ENCODE data around the gene EML5. TPM values are rescaled to one million over a fixed set of nuclear protein-coding genes. Genes with fewer than 3 reads are reported as not detected.
"Not testable (repeated sequence)": the region's sequence is repeated elsewhere in the genome, so short reads cannot be mapped to it uniquely, and the experiment has no call there.

EML5 gene
- total RNA-seq, 1 donor from 2014 or later = 0.82 TPM

DNA sequence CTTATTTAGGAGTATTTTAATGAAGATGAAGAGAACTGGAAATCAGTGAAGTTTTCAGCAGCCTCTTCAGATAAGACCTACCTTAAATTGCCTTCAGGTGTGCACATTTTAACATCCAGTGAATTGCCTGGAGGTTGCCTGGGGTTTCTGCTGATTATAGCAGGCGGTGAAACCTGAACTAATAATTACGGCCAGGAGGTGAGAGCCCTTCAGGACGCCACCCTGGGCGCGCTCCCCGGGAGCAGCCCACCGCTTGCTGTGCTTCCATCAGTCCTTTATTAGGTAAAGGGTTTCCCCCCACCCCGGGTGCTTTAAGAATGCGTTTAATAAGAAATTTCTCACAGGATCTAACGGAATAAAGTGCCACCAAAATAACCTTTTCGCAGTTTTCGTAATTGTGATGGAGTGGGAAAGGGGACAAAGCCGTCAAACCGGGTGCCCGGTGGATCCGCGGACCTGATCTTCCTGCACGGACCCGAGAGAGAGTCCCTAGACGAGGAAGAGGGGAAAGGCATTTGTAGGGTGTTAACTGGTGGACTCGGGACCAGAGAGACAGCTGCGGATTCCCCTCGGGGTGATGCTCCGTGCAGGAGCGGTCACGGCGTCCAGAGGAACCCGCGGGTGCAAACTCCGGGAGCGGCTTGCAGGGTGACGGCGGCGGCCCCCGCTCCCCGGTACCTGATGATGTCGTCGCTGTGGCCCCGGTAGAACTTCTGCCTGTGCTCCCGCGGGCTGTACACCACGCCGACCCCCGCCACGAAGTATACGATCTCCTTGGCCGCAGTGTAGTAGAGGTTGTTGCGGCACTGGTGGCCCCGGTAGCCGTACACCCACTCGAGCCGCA lies 902 bp downstream of the EML5 start:
- Mint-ChIP-seq H3K36me3 (ENCODE audit: low read depth) (no peaks in the 10 kb centered on the region), H3K4me3 (peak overlapping the region; percentile 83), H3K27me3 (peaks cover 37% of the 10 kb centered on the region), H3K9me3 (no peaks in the 10 kb centered on the region), H3K27ac (peak overlapping the region; percentile 15), H3K4me1 (peaks cover 7% of the 10 kb centered on the region)
- no peak for DNase-seq
- intact Hi-C loops (cut with micrococcal nuclease) = loop anchor here (1.0 to 2.0 kb wide), 2 partner anchors 32 to 229 kb away; partner anchors contain the start of genes TTC8 and ZC3H14

DNA sequence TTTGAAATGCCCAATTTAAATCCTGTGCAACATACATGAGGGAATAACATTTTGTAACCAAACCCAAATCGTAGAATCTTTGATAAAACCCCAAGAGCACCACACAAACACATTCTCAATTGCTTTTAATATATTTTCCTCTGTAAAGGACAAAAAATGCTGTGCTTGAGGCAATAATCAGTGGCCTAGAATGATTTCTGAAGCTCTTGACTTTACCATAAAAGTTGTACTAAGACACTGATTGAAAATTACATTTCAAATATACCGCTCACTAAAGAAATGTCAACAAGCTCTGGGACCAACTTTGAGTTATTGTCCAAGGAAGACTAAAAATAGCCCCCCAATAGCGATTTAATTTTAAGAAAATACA lies 1.5 kb downstream of the EML5 start:
- H3K4me3 Mint-ChIP-seq = peak overlapping the region; percentile 83
- peaks cover 37% of the 10 kb centered on the region for H3K27me3 Mint-ChIP-seq
- H3K36me3 Mint-ChIP-seq (ENCODE audit: low read depth) = no peaks in the 10 kb centered on the region
- H3K9me3 Mint-ChIP-seq = no peaks in the 10 kb centered on the region
- intact Hi-C loops (cut with micrococcal nuclease) = no loop called here
- H3K4me1 Mint-ChIP-seq = peaks cover 7% of the 10 kb centered on the region
- H3K27ac Mint-ChIP-seq = no peak overlapping the region
- no peak for DNase-seq

DNA sequence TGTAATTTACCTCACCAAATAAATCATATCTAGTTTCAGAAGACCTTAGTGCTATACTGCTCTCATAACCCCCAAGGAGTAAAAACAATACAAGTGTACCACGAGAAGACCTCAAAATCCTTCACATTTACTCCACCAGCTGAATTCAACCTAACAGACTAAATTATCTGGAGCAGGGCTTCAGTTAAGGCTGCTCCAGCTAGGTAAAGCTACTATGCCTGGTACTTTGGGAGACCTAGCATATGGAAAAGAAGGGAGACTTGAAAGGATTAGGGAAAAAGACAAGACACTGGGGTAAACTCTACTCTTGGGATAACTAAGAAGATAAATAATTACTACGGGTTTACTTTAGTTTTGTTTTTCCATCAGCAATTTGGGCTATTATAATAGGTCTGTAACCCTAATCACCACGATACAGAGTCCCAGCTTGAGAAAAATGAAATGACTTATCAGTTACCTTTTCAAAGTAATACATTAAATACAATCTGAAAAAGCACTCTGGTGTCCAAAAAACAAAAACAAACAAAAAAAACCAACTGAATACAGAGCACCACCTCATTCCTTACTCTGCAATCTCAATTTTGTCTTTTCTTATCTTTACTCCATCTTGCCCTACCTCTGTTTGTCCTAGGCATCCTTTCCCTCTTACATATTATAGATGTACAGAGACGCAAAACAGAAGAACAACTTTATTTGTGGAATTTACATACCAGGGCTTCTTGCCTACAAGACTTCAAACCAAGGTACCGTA lies 2.1 kb downstream of the EML5 start:
- Mint-ChIP-seq H3K4me3 (peak overlapping the region; percentile 83), H3K27me3 (peaks cover 37% of the 10 kb centered on the region), H3K9me3 (no peaks in the 10 kb centered on the region), H3K36me3 (ENCODE audit: low read depth) (no peaks in the 10 kb centered on the region), H3K4me1 (peaks cover 7% of the 10 kb centered on the region), H3K27ac (no peak overlapping the region)
- intact Hi-C loops (cut with micrococcal nuclease) = no loop called here
- no peak for DNase-seq

DNA sequence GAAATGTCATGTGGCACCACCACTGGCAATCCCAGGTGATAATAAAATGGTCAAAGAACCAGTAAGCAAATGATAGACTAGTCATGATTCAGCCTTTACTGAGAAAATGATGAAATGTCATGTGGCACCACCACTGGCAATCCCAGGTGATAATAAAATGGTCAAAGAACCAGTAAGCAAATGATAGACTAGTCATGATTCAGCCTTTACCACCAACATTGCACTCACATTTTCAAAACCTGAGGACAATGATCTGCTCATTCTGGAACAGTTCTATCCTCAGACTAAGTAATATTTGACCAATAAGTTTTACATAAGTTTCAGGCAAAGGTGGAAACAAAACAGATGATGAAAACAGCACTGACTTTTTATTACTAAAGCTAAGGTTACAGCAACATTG lies 3.2 kb downstream of the EML5 start:
- not testable (repeated sequence) for H3K4me1 Mint-ChIP-seq, H3K27ac Mint-ChIP-seq

DNA sequence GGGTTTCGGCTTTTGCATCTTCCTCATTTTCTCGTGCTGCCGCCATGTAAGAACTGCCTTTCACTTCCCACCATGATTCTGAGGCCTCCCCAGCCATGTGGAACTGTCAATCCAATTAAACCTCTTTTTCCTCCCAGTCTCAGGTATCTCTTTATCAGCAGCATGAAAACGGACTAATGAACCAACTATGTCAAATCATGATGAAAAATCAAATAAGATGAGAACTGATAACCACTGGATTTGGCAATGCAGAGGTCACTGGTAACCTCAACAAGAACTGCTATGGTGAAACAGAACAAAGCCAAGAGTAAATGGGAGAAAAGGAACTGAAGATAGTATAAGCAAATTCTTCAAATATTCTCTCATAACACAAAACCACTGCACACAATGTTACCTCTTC lies 6.0 kb downstream of the EML5 start:
- Mint-ChIP-seq H3K36me3 (ENCODE audit: low read depth) (peaks cover 2% of the 10 kb centered on the region), H3K27ac (no peak overlapping the region), H3K9me3 (peaks cover 23% of the 10 kb centered on the region), H3K4me1 (peaks cover 4% of the 10 kb centered on the region), H3K27me3 (peaks cover 24% of the 10 kb centered on the region), H3K4me3 (no peak overlapping the region)
- DNase-seq = no peak
- intact Hi-C loops (cut with micrococcal nuclease) = no loop called here

More for the DNA sequence above, 3.2 kb downstream of the EML5 start:
- intact Hi-C loops (cut with micrococcal nuclease); H3K4me3 Mint-ChIP-seq; DNase-seq; H3K36me3 Mint-ChIP-seq (ENCODE audit: low read depth); H3K9me3 Mint-ChIP-seq: not testable (repeated sequence)
- peaks cover 34% of the 10 kb centered on the region for H3K27me3 Mint-ChIP-seq

DNA sequence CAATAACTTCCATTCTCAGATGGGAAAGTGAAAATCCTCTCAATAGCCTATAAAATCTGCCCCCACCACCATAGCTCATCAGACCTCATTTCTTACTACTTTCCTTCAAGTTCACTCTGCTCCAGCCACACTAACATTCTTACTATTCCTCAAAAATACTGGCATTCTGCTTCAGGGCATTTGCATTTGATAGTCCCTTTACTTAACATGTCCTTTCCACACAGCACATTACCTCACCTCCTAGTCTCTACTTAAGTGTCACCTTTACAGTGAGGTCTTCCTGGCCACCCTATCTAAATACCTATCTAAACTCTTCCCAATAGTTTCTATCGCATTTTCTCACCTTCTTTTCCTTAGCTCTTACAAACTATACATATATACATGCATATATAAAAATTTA lies 6.8 kb downstream of the EML5 start:
- DNase-seq = no peak
- H3K36me3 Mint-ChIP-seq (ENCODE audit: low read depth) = peaks cover 2% of the 10 kb centered on the region
- H3K27me3 Mint-ChIP-seq = peaks cover 18% of the 10 kb centered on the region
- H3K4me3 Mint-ChIP-seq = no peak overlapping the region
- no peak overlapping the region for H3K27ac Mint-ChIP-seq
- H3K4me1 Mint-ChIP-seq = peaks cover 2% of the 10 kb centered on the region
- H3K9me3 Mint-ChIP-seq = peaks cover 25% of the 10 kb centered on the region
- intact Hi-C loops (cut with micrococcal nuclease) = no loop called here

DNA sequence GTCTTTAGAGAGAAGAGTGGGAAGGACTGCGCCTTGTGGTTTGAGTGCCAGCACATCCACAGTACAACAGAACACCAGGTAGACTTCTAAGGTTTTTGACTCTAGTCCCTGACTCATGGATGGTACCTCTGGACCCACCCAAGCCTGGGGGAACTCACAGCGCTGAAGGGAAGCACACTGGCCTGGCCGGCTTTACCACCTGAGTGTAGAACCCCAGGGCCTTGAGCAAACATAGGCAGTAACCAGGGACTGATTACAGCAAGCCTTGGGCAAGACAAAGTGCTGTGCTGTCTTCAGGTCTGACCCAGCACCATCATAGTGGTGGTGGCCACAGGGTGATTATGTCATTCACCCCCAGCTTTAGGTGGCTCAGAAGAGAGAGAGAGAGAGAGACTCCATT lies 17.2 kb downstream of the EML5 start:
- Mint-ChIP-seq H3K9me3 (no peaks in the 10 kb centered on the region), H3K27ac (no peak overlapping the region)

DNA sequence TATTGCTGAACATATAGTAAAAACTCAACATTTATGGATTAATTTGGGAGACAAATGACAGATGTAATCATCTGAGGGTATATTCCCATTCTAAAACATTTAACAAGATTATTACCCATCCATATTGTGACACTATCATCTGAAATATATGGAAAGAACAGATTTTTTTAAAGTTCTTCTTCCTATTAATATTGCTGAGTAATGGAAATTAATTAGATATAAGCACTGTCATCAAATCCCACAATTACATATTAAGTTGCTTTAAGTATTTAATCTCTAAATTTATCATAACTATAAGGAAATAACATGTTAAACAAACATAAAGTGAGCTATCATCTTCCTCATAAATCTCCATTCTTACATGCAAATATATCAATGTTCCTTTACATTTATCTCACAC lies 22.0 kb downstream of the EML5 start:
- DNase-seq = no peak
- no peak overlapping the region for H3K4me3 Mint-ChIP-seq
- peaks cover 2% of the 10 kb centered on the region for H3K36me3 Mint-ChIP-seq (ENCODE audit: low read depth)
- no peaks in the 10 kb centered on the region for H3K4me1 Mint-ChIP-seq
- peaks cover 7% of the 10 kb centered on the region for H3K9me3 Mint-ChIP-seq
- intact Hi-C loops (cut with micrococcal nuclease) = no loop called here
- H3K27me3 Mint-ChIP-seq = no peaks in the 10 kb centered on the region
- no peak overlapping the region for H3K27ac Mint-ChIP-seq

More for the DNA sequence above, 17.2 kb downstream of the EML5 start:
- intact Hi-C loops (cut with micrococcal nuclease) = no loop called here
- Mint-ChIP-seq H3K36me3 (ENCODE audit: low read depth) (no peaks in the 10 kb centered on the region), H3K4me3 (no peak overlapping the region), H3K27me3 (no peaks in the 10 kb centered on the region), H3K4me1 (no peaks in the 10 kb centered on the region)
- no peak for DNase-seq

DNA sequence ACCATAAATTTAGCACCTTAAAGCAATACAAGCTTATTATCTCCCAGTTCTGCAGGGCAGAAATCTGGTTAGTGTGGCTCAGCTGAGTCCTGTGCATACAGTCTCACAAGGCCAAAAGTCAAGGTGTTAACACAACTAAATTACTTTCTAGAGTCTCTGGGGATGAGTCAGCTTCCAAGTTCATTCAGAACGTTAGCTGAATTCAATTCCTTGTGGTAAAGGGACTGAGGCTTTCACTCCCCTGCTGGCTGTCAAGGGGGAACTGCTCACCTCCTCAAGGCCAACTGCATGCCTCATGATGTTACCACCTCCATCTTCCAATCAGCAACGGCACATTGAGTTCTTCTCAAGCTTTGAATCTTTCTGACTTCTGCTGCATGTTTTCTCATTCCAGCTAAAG lies 27.6 kb downstream of the EML5 start:
- intact Hi-C loops (cut with micrococcal nuclease) = no loop called here
- no peaks in the 10 kb centered on the region for H3K4me1 Mint-ChIP-seq
- peaks cover 2% of the 10 kb centered on the region for H3K36me3 Mint-ChIP-seq (ENCODE audit: low read depth)
- H3K27ac Mint-ChIP-seq = no peak overlapping the region
- no peak overlapping the region for H3K4me3 Mint-ChIP-seq
- H3K27me3 Mint-ChIP-seq = no peaks in the 10 kb centered on the region
- H3K9me3 Mint-ChIP-seq = peaks cover 18% of the 10 kb centered on the region
- DNase-seq = no peak

DNA sequence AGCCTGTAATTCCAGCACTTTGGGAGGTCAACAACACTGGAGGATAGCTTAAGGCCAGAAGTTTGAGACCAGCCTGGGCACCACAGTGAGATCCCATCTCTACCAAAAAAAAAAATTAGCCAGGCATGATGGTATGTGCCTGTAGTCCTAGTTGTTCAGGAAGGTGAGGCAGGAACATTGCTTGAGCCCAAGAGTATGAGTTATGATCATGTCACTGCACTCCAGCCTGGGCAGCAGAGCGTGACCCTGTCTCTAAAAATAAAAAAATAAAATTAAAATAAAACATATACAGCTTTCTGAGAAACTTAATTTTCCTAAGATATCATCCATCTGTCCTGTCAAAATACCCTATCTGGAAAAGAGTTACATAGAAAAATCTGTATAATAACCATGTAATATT lies 38.9 kb downstream of the EML5 start:
- Mint-ChIP-seq H3K4me1 (no peaks in the 10 kb centered on the region), H3K4me3 (no peak overlapping the region), H3K9me3 (no peaks in the 10 kb centered on the region), H3K36me3 (ENCODE audit: low read depth) (no peaks in the 10 kb centered on the region), H3K27me3 (no peaks in the 10 kb centered on the region), H3K27ac (no peak overlapping the region)
- no peak for DNase-seq
- intact Hi-C loops (cut with micrococcal nuclease) = no loop called here

DNA sequence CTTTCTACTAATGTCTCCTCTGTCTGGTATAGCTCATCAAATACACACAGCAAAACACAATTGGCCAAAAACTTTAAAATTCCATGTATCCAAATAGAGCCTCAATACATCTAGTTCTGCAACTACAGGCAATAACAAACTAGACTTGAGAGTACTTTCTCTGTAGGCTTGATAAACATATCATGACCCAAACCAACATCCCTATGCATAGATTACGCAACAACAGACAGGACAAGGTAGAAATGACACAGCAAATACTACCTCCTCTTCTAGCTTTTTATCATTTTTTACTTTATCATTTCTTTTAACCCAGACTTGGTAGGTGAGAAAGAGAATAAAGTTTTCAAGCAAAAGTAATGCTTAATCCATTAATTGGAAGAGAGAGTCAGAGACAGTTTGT lies 41.8 kb downstream of the EML5 start:
- Mint-ChIP-seq H3K27me3 (no peaks in the 10 kb centered on the region), H3K9me3 (no peaks in the 10 kb centered on the region), H3K36me3 (ENCODE audit: low read depth) (no peaks in the 10 kb centered on the region), H3K4me1 (no peaks in the 10 kb centered on the region), H3K4me3 (no peak overlapping the region), H3K27ac (no peak overlapping the region)
- no peak for DNase-seq
- intact Hi-C loops (cut with micrococcal nuclease) = no loop called here

DNA sequence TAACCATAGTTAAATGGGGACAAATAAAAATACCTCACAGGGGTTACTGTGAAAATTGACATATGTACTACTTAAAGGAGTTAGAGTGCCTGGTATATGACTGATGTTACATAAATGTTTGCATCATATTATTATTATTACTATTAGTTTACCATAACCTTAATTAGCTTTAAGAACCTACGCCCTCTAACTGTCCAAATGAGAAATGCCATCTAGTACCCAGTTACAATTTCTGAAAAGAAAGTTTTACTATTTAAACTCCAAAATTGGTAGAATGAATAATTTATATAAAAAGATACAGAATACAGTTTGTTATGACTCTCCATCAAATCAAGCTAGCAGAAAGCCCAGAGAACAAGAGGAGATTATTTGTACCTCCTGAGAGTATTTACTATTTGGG lies 42.3 kb downstream of the EML5 start:
- no peak overlapping the region for H3K27ac Mint-ChIP-seq
- intact Hi-C loops (cut with micrococcal nuclease) = no loop called here

DNA sequence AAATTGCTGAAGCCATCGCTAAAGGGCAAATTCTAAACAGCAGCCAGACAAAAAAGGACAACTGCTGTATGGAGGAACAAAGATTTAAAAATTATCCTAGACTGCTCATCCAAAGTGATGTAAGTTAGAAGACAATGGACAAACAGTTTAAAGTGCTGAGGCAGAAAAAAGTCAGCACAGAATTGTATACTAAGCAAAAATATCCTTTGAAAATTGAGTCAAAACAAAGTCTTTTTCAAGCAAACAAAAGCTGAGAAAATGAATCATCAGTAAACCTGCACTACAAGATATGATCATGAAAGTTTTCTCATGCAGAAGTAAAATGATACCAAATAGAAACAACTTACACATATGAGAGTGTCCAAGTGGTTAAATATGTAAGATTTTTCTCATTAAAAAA lies 43.6 kb downstream of the EML5 start:
- no peak for DNase-seq
- intact Hi-C loops (cut with micrococcal nuclease) = no loop called here
- no peak overlapping the region for H3K4me3 Mint-ChIP-seq

More for the DNA sequence above, 42.3 kb downstream of the EML5 start:
- H3K36me3 Mint-ChIP-seq (ENCODE audit: low read depth) = no peaks in the 10 kb centered on the region
- no peaks in the 10 kb centered on the region for H3K27me3 Mint-ChIP-seq
- no peaks in the 10 kb centered on the region for H3K4me1 Mint-ChIP-seq
- H3K4me3 Mint-ChIP-seq = no peak overlapping the region
- DNase-seq = no peak
- H3K9me3 Mint-ChIP-seq = no peaks in the 10 kb centered on the region

DNA sequence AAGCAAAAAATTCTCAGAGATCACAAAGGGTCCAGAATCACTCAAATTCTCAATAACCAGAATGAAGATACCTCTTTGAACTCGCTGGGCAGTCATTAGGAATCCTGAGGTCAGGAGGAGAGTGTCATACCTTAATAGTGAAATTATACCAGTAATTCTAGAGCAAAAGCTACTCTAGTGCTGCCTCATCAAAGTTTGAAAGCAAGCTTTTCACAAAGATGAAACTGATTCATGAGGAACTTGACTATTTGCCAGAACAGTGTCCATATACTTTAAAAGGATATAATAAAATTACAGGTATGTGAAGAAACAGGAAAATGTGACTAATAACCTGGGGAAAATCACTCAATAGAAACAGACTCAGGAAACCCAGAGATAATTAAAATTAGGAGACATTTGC lies 44.5 kb downstream of the EML5 start:
- intact Hi-C loops (cut with micrococcal nuclease) = no loop called here

More for the DNA sequence above, 43.6 kb downstream of the EML5 start:
- Mint-ChIP-seq H3K27me3 (no peaks in the 10 kb centered on the region), H3K36me3 (ENCODE audit: low read depth) (no peaks in the 10 kb centered on the region), H3K4me1 (no peaks in the 10 kb centered on the region), H3K9me3 (no peaks in the 10 kb centered on the region), H3K27ac (no peak overlapping the region)

More for the DNA sequence above, 44.5 kb downstream of the EML5 start:
- H3K27me3 Mint-ChIP-seq = no peaks in the 10 kb centered on the region
- no peak for DNase-seq
- H3K9me3 Mint-ChIP-seq = no peaks in the 10 kb centered on the region
- no peaks in the 10 kb centered on the region for H3K36me3 Mint-ChIP-seq (ENCODE audit: low read depth)
- H3K27ac Mint-ChIP-seq = no peak overlapping the region
- no peaks in the 10 kb centered on the region for H3K4me1 Mint-ChIP-seq
- H3K4me3 Mint-ChIP-seq = no peak overlapping the region
